ENCODE measurements around the gene RETREG1.

RETREG1 gene

DNA sequence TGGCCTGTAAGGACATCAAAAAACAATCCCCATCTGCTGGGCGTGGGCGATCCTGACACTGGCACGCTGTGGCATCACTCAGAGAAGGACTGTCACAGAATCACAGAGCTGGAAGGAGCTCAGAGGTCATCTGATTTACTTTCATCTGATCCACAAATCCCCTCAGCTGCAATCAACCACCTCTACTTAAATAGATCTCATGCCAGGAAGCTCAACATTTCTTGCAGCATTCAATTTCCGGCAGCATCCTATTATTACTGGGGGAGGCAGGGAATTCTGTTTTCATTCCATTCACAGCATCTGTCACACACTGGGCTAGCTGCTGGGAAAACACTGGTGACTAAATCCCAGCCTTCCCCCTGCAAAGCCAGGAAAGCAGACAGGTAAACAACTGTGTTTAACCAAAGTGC, 38.3 kb downstream of the RETREG1 start:
- H3K9ac ChIP-seq (ENCODE audit: low read depth, low read length): no peak overlapping the region
- no peak overlapping the region for H3K27ac ChIP-seq (ENCODE audit: low read length)
- no peaks in the 10 kb centered on the region for H3K27me3 ChIP-seq (ENCODE audit: insufficient read depth, low read length, poor library complexity)
- H3K36me3 ChIP-seq (ENCODE audit: insufficient read depth, low read length): no peaks in the 10 kb centered on the region
- H3K4me3 ChIP-seq (ENCODE audit: low read depth in 1 of 2, low read length in 2 of 2): no peak overlapping the region
- H3K9me3 ChIP-seq (ENCODE audit: insufficient read depth, low read length, severe bottlenecking): no peaks in the 10 kb centered on the region
- H3K4me1 ChIP-seq (ENCODE audit: insufficient read depth, low read length): no peaks in the 10 kb centered on the region
- H4K20me1 ChIP-seq (ENCODE audit: insufficient read depth, low read length): no peaks in the 10 kb centered on the region
- DNase-seq: no peak
- H2AFZ ChIP-seq (ENCODE audit: low read depth, low read length): no peak overlapping the region
- ATAC-seq (ENCODE audit: insufficient read depth, low read depth): no peak
- TF ChIP-seq EZH2 (IDR thresholded peaks at IDR 0.05; ENCODE audit: borderline replicate concordance, low read depth, low read length, severe bottlenecking): no peak
- TF ChIP-seq, protein P1, sequence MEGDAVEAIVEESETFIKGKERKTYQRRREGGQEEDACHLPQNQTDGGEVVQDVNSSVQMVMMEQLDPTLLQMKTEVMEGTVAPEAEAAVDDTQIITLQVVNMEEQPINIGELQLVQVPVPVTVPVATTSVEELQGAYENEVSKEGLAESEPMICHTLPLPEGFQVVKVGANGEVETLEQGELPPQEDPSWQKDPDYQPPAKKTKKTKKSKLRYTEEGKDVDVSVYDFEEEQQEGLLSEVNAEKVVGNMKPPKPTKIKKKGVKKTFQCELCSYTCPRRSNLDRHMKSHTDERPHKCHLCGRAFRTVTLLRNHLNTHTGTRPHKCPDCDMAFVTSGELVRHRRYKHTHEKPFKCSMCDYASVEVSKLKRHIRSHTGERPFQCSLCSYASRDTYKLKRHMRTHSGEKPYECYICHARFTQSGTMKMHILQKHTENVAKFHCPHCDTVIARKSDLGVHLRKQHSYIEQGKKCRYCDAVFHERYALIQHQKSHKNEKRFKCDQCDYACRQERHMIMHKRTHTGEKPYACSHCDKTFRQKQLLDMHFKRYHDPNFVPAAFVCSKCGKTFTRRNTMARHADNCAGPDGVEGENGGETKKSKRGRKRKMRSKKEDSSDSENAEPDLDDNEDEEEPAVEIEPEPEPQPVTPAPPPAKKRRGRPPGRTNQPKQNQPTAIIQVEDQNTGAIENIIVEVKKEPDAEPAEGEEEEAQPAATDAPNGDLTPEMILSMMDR (IDR thresholded peaks at IDR 0.05; ENCODE audit: borderline replicate concordance, extremely low read depth, low read length, poor library complexity, severe bottlenecking): no peak
- no peak overlapping the region for H3K4me2 ChIP-seq (ENCODE audit: insufficient read depth, low read length)
- no peaks in the 10 kb centered on the region for H3K79me2 ChIP-seq (ENCODE audit: insufficient read depth, low read length)

DNA sequence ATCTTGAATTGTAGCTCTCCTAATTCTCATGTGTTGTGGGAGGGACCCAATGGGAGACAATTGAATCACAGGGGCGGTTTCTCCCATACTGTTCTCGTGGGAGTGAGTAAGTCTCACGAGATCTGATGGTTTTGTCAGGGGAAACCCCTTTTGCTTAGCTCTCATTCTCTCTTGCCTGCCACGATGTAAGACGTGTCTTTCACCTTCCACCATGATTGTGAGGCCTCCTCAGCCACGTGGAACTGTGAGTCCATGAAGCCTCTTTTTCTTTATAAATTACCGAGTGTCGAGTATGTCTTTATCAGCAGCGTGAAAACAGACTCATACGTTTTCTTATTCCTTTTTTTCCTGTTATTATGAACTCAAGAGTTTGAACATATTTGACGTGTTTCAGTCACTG, 39.1 kb downstream of the RETREG1 start:
- no peak for ATAC-seq (ENCODE audit: insufficient read depth, low read depth)
- Histone ChIP-seq H3K4me1 (ENCODE audit: insufficient read depth, low read length) (no peaks in the 10 kb centered on the region), H3K27me3 (ENCODE audit: insufficient read depth, low read length, poor library complexity) (no peaks in the 10 kb centered on the region), H2AFZ (ENCODE audit: low read depth, low read length) (no peak overlapping the region), H3K9ac (ENCODE audit: low read depth, low read length) (no peak overlapping the region), H4K20me1 (ENCODE audit: insufficient read depth, low read length) (no peaks in the 10 kb centered on the region), H3K27ac (ENCODE audit: low read length) (no peak overlapping the region), H3K79me2 (ENCODE audit: insufficient read depth, low read length) (no peaks in the 10 kb centered on the region), H3K4me2 (ENCODE audit: insufficient read depth, low read length) (no peak overlapping the region), H3K36me3 (ENCODE audit: insufficient read depth, low read length) (no peaks in the 10 kb centered on the region), H3K9me3 (ENCODE audit: insufficient read depth, low read length, severe bottlenecking) (no peaks in the 10 kb centered on the region), H3K4me3 (ENCODE audit: low read depth in 1 of 2, low read length in 2 of 2) (no peak overlapping the region)
- TF ChIP-seq EZH2 (IDR thresholded peaks at IDR 0.05; ENCODE audit: borderline replicate concordance, low read depth, low read length, severe bottlenecking): no peak
- TF ChIP-seq, protein P1 (IDR thresholded peaks at IDR 0.05; ENCODE audit: borderline replicate concordance, extremely low read depth, low read length, poor library complexity, severe bottlenecking): no peak
- DNase-seq: no peak

DNA sequence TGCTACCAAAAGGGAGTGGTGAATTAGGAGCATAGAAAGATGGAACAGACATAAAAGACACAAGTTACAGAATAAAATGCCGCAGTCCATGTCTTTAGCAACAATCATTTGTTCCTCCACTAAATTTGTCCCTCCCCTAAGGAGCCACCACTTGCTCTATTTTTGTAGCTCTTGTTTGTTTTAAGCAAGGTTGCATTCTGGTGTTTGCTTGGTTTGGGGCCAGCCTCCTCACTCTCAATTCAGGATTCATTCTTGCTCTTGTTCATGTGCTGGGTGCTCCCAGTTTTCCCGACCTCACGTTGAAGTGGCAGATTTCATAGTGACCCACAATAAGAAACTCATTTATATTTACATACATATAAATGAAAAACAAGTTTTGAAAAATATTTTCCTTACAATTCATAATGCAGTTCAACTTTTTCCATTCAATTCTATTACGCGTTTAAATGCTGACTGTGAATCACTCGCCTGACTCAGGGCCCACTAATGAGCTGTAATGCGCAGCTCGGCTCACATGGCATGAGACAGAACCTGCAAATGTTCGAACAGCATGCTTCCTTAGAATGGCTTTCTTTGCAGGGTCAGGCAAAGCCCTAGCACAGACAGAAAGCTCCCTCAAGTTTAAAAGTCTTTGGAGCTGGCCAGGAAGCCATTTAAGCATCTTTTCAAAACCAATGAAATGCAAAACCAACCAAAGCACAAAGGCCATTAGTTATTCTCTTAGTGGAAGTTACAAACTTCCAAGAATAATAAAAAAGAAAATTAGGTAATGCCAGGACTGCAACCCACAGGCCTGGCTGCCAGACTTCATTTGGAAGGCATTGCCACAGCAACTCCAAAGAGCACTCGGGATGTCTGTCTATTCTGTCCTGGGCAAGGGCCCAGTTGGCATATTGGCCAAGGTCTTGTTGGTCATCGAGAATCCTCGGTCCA, 41.7 kb downstream of the RETREG1 start:
- H3K4me2 ChIP-seq (ENCODE audit: insufficient read depth, low read length): no peak overlapping the region
- no peaks in the 10 kb centered on the region for H3K9me3 ChIP-seq (ENCODE audit: insufficient read depth, low read length, severe bottlenecking)
- H3K79me2 ChIP-seq (ENCODE audit: insufficient read depth, low read length): no peaks in the 10 kb centered on the region
- H3K4me1 ChIP-seq (ENCODE audit: insufficient read depth, low read length): no peaks in the 10 kb centered on the region
- H3K27ac ChIP-seq (ENCODE audit: low read length): no peak overlapping the region
- H3K4me3 ChIP-seq (ENCODE audit: low read depth in 1 of 2, low read length in 2 of 2): no peak overlapping the region
- H3K9ac ChIP-seq (ENCODE audit: low read depth, low read length): no peak overlapping the region
- no peaks in the 10 kb centered on the region for H3K27me3 ChIP-seq (ENCODE audit: insufficient read depth, low read length, poor library complexity)
- no peak for TF ChIP-seq EZH2 (IDR thresholded peaks at IDR 0.05; ENCODE audit: borderline replicate concordance, low read depth, low read length, severe bottlenecking)
- TF ChIP-seq, protein P1 (IDR thresholded peaks at IDR 0.05; ENCODE audit: borderline replicate concordance, extremely low read depth, low read length, poor library complexity, severe bottlenecking): no peak
- H2AFZ ChIP-seq (ENCODE audit: low read depth, low read length): no peak overlapping the region
- H4K20me1 ChIP-seq (ENCODE audit: insufficient read depth, low read length): no peaks in the 10 kb centered on the region
- no peaks in the 10 kb centered on the region for H3K36me3 ChIP-seq (ENCODE audit: insufficient read depth, low read length)
- DNase-seq: no peak
- ATAC-seq (ENCODE audit: insufficient read depth, low read depth): no peak
